Lower lobe of right lung (tissue), 2 donors: Measurements from ENCODE around the gene OSM. TPM values are rescaled to one million over a fixed set of nuclear protein-coding genes. Genes with fewer than 3 reads are reported as not detected.
A peak's percentile ranks its signal among the peaks of the same experiment; 100 is the strongest.

Experiments
- ATAC-seq, 2 donors: fragments of 200-7000 bp; cut with Tn5 transposase; one replicate each; pipeline ENCODE4 v1.9.1; 2020 to 2022; ENCODE audit warnings: mild to moderate bottlenecking in 2 of 2, moderate library complexity in 2 of 2
- DNase-seq: peaks from one replicate; pipeline ENCODE4 v3.0.0-alpha.2; 2020
- H3K27ac ChIP-seq: fragments of 200-600 bp; one replicate; pipeline ENCODE4 v1.8.0; 2022
- H3K27me3 ChIP-seq: fragments of 200-600 bp; one replicate; pipeline ENCODE4 v1.8.0; 2022; ENCODE audit warnings: low read depth
- H3K36me3 ChIP-seq: fragments of 200-600 bp; one replicate; pipeline ENCODE4 v1.8.0; 2022; ENCODE audit warnings: mild to moderate bottlenecking
- H3K4me1 ChIP-seq: fragments of 200-600 bp; one replicate; pipeline ENCODE4 v1.8.0; 2022
- H3K4me3 ChIP-seq: fragments of 200-600 bp; one replicate; pipeline ENCODE4 v1.8.0; 2022; ENCODE audit warnings: mild to moderate bottlenecking
- H3K9me3 ChIP-seq: fragments of 200-600 bp; one replicate; pipeline ENCODE4 v1.8.0; 2022
- intact Hi-C: fragments of 100-400 bp; cut with DNase I; formaldehyde crosslinking; loops from one replicate; pipeline ENCODE4 v1.11.0; 2022
- total RNA-seq: library from RNA; stranded (reverse); fragmentation: NEBNext Ultra II Directional; extraction: Animal tissue kit (Norgen Biotek cat#: 25700); gene quantifications from one replicate; pipeline ENCODE4 v1.2.1, GENCODE V29; 2021
- TF ChIP-seq, protein P1 (sequence below): fragments of 200-600 bp; IDR thresholded peaks from one replicate; pipeline ENCODE4 v1.8.0; 2022; ENCODE audit warnings: antibody characterized with exemption, mild to moderate bottlenecking
- donor health status: DM: no; HTN: yes; CAD: no; lungs with severe emphysema.

The OSM gene
- total RNA-seq, 1 donor from 2014 or later, result 1.1 TPM

DNA sequence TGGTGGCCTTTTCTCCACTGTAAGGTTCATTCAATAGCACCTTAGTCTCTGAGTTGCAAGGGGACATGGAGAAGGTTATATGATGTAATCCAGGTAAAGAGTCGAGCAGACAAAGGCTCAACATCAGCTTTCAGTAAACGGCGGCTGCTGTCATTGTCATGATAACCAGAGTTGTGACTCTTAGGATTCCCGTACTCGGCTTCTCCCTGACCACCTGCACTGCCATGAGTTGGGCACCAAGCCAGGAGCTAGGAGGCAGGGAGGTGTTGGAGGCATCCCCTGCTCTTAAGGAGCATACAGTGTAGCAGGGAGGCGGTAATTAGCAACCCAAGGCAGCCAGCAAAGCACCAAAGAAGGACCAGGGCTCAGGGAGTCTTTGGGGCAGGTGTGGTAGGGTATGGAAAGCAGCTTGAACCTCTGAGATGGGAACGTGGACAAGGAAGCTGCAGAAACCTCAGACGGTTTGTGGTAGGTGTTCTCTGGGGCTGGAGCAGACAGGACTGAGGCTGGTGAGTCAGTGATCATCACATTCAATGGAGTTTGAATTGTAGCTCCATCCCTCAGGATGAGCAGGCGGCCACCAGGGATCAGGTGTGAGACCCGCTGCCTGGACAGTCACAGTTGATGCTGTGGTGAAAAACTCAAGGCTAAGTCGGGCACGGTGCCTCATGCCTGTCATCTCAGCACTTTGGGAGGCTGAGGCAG, 51.8 kb downstream of the OSM start:
- TF ChIP-seq, protein P1, sequence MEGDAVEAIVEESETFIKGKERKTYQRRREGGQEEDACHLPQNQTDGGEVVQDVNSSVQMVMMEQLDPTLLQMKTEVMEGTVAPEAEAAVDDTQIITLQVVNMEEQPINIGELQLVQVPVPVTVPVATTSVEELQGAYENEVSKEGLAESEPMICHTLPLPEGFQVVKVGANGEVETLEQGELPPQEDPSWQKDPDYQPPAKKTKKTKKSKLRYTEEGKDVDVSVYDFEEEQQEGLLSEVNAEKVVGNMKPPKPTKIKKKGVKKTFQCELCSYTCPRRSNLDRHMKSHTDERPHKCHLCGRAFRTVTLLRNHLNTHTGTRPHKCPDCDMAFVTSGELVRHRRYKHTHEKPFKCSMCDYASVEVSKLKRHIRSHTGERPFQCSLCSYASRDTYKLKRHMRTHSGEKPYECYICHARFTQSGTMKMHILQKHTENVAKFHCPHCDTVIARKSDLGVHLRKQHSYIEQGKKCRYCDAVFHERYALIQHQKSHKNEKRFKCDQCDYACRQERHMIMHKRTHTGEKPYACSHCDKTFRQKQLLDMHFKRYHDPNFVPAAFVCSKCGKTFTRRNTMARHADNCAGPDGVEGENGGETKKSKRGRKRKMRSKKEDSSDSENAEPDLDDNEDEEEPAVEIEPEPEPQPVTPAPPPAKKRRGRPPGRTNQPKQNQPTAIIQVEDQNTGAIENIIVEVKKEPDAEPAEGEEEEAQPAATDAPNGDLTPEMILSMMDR, result no peak
- no peaks in the 10 kb centered on the region for H3K27me3 ChIP-seq
- DNase-seq (no peak), ATAC-seq (no peak)
- no peak overlapping the region for H3K4me3 ChIP-seq
- H3K9me3 ChIP-seq, result no peaks in the 10 kb centered on the region
- no peaks in the 10 kb centered on the region for H3K36me3 ChIP-seq
- H3K27ac ChIP-seq, result no peak overlapping the region
- intact Hi-C loops, result no loop called here
- H3K4me1 ChIP-seq, result peaks cover 21% of the 10 kb centered on the region

DNA sequence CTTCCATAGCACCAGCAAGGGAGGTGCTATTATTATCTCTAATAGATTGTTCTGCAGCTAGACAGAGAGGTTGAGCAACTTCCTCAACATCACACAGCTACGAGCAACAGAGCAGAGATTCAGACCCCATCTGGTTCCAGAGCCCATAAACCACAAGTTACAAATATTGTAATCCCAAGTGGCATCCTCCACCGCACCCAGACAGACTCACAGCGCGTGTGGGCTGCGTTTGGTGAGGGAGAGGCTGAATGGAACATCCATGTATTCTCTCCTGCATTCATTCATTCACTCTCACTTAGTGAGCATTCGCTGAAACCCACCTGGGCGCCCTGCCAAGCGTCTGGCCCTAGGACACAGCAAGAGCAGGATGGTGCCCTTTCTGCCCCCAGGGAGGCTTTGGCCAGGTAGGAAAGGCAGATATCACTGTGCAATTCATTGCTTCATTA, 53.6 kb downstream of the OSM start:
- TF ChIP-seq, protein P1, result no peak
- DNase-seq, result peak; percentile 70
- H3K4me3 ChIP-seq, result no peak overlapping the region

More for the DNA sequence above, 53.6 kb downstream of the OSM start:
- no peaks in the 10 kb centered on the region for H3K36me3 ChIP-seq
- H3K27ac ChIP-seq, result peak overlapping the region; percentile 50
- peaks cover 32% of the 10 kb centered on the region for H3K4me1 ChIP-seq
- H3K27me3 ChIP-seq, result no peaks in the 10 kb centered on the region
- intact Hi-C loops, result no loop called here
- H3K9me3 ChIP-seq, result no peaks in the 10 kb centered on the region
- peak; percentile 69 for ATAC-seq

Other genes with a start within 250 kb of the OSM start
- gene HORMAD2, start 186.4 kb downstream of the OSM start, total RNA-seq, result not detected
- 3.1 TPM for gene LIF, start 20.1 kb downstream of the OSM start, total RNA-seq
- gene CASTOR1, start 22.7 kb upstream of the OSM start, total RNA-seq, result 16.2 TPM
- 27.4 TPM for gene TBC1D10A, start 60.1 kb upstream of the OSM start, total RNA-seq
- gene SF3A1, start 90.0 kb upstream of the OSM start, total RNA-seq, result 162 TPM
- gene CCDC157, start 90.2 kb upstream of the OSM start, total RNA-seq, result 5.2 TPM
- 13.6 TPM for gene RNF215, start 120.6 kb upstream of the OSM start, total RNA-seq
- gene SEC14L2, start 130.2 kb upstream of the OSM start, total RNA-seq, result 7.8 TPM
- 9.9 TPM for gene MTFP1, start 158.9 kb upstream of the OSM start, total RNA-seq
- 1.8 TPM for gene SEC14L3, start 205.2 kb upstream of the OSM start, total RNA-seq
- gene SEC14L4, start 238.8 kb upstream of the OSM start, total RNA-seq, result 17.4 TPM